HCT116 (cell line): ENCODE measurements around the gene XRCC2. TPM values are rescaled to one million over a fixed set of nuclear protein-coding genes. Genes with fewer than 3 reads are reported as not detected.

Source experiments
- ATAC-seq: fragments of 200-7000 bp; cut with Tn5 transposase; 2 replicates; pipeline ENCODE4 v1.9.1; 2020; ENCODE audit warnings: mild to moderate bottlenecking, moderate library complexity
- BruUV-seq: library from RNA; stranded (reverse); fragments of 400-500 nt; replicated peaks from 2 replicates; lab custom pipeline; 2021; lab: Mats Ljungman, UMichigan
- CTCF ChIA-PET: fragments of 300-600 bp; sonication (Branson Sonifier 250); formaldehyde crosslinking; loops from one replicate; lab custom pipeline; 2021; ENCODE audit warnings: antibody characterized with exemption; lab: Charles Lee
- POLR2A ChIA-PET: fragments of 300-600, 350-600 bp; sonication (Branson Sonifier 250); formaldehyde crosslinking; loops from one replicate; lab custom pipeline; 2021; ENCODE audit warnings: antibody characterized with exemption; lab: Charles Lee
- RAD21 ChIA-PET, 2 experiments: fragments of 300-600 bp; sonication (Branson Sonifier 250); formaldehyde crosslinking; loops; one replicate each; lab custom pipeline; 2023; ENCODE audit warnings: low total read pairs in 2 of 2; ENCODE audit not compliant: uncharacterized antibody in 2 of 2, unreplicated experiment in 2 of 2, low non-redundant PET in 1 of 2; lab: Charles Lee
- DNase-seq: peaks from one replicate; pipeline ENCODE4 v3.0.0-alpha.2; 2010; ENCODE audit warnings: low read depth, low spot score
- H2AFZ ChIP-seq: fragments of 200-600 bp; shearing (Covaris generic), sonication (generic); 2 replicates; pipeline ENCODE4 v1.6.1; 2017; ENCODE audit warnings: low read depth, mixed run types, mixed read lengths, antibody characterized with exemption, low read length; ENCODE audit not compliant: poor library complexity, severe bottlenecking
- H3K27ac ChIP-seq: 2 replicates; pipeline ENCODE4 v1.5.1; 2012; ENCODE audit warnings: low read depth, low read length
- H3K27me3 ChIP-seq: fragments of 200-600 bp; sonication (generic); 2 replicates; pipeline ENCODE4 v1.6.1; 2016; ENCODE audit warnings: mixed run types, low read length, mixed read lengths; ENCODE audit not compliant: insufficient read depth
- H3K36me3 ChIP-seq, 2 experiments: fragments of 200-500 bp in 1 of 2; fragments of 200-600 bp in 1 of 2; sonication (Bioruptor generic) in 1 of 2; sonication (generic) in 1 of 2; 2 replicates each; pipeline versions ENCODE4 v1.5.1 to v1.6.1; 2014 to 2016; ENCODE audit warnings: low read length in 2 of 2, inconsistent platforms in 1 of 2, mixed read lengths in 1 of 2, mixed run types in 1 of 2; ENCODE audit not compliant: insufficient read depth in 2 of 2, control insufficient read depth in 1 of 2
- H3K4me1 ChIP-seq, 2 experiments: fragments of 200-600 bp in 1 of 2; sonication (generic) in 1 of 2; 2 replicates each; pipeline versions ENCODE4 v1.5.1 to v1.6.1; 2012 to 2017; ENCODE audit warnings: low read length in 2 of 2, inconsistent platforms in 1 of 2, mild to moderate bottlenecking in 1 of 2, mixed read lengths in 1 of 2, mixed run types in 1 of 2, moderate library complexity in 1 of 2; ENCODE audit not compliant: insufficient read depth in 2 of 2, control insufficient read depth in 1 of 2
- H3K4me2 ChIP-seq: fragments of 200-600 bp; sonication (generic); 2 replicates; pipeline ENCODE4 v1.6.1; 2017; ENCODE audit warnings: mixed run types, low read length, mixed read lengths
- H3K4me3 ChIP-seq, 2 experiments: fragments of 200-600 bp in 1 of 2; sonication (generic) in 1 of 2; replicated peaks in 1 of 2; 2 replicates each; pipeline ENCODE4 v1.5.1; 2011 to 2016; ENCODE audit warnings: low read length in 2 of 2, control low read depth in 1 of 2, low read depth in 1 of 2, mild to moderate bottlenecking in 1 of 2, mixed read lengths in 1 of 2, mixed run types in 1 of 2
- H3K79me2 ChIP-seq: fragments of 200-600 bp; sonication (generic); 2 replicates; pipeline ENCODE4 v1.6.1; 2017; ENCODE audit warnings: mild to moderate bottlenecking, mixed run types, low read length, moderate library complexity, mixed read lengths; ENCODE audit not compliant: insufficient read depth
- H3K9ac ChIP-seq: fragments of 200-600 bp; sonication (generic); 2 replicates; pipeline ENCODE4 v1.6.1; 2016; ENCODE audit warnings: low read length, mixed read lengths
- H3K9me2 ChIP-seq: fragments of 200-600 bp; sonication (generic), shearing (Covaris generic); 2 replicates; pipeline ENCODE4 v1.6.1; 2017; ENCODE audit warnings: mixed run types, mild to moderate bottlenecking, moderate library complexity; ENCODE audit not compliant: insufficient read depth
- H3K9me3 ChIP-seq, 2 experiments: fragments of 200-500 bp in 1 of 2; fragments of 200-600 bp in 1 of 2; sonication (Bioruptor generic) in 1 of 2; sonication (generic) in 1 of 2; 2 replicates each; pipeline ENCODE4 v1.6.1; 2014 to 2017; ENCODE audit warnings: low read length in 2 of 2, mixed read lengths in 2 of 2, inconsistent platforms in 1 of 2, low read depth in 1 of 2, mild to moderate bottlenecking in 1 of 2, mixed run types in 1 of 2, moderate library complexity in 1 of 2; ENCODE audit not compliant: control insufficient read depth in 1 of 2, insufficient read depth in 1 of 2
- H4K20me1 ChIP-seq: fragments of 200-600 bp; sonication (generic), shearing (Covaris generic); 2 replicates; pipeline ENCODE4 v1.6.1; 2017; ENCODE audit warnings: mixed run types, mild to moderate bottlenecking, moderate library complexity; ENCODE audit not compliant: insufficient read depth
- ATF3 ChIP-seq: IDR thresholded peaks from 2 replicates; pipeline ENCODE4 v1.6.1; 2012
- CTCF ChIP-seq, 3 experiments: fragments of 200-600 bp in 1 of 3; sonication (generic) in 1 of 3; IDR thresholded peaks in 2 of 3; conservative IDR thresholded peaks in 1 of 3; 2 replicates each; pipeline ENCODE4 v1.5.1; 2012 to 2017; ENCODE audit warnings: low read depth in 2 of 3, low read length in 2 of 3, antibody characterized with exemption in 1 of 3, borderline replicate concordance in 1 of 3, control low read depth in 1 of 3, mild to moderate bottlenecking in 1 of 3, mixed read lengths in 1 of 3, mixed run types in 1 of 3, moderate library complexity in 1 of 3; ENCODE audit not compliant: insufficient read depth in 1 of 3
- EGR1 ChIP-seq: IDR thresholded peaks from 2 replicates; pipeline ENCODE4 v1.6.1; 2012; ENCODE audit warnings: low read depth
- ELF1 ChIP-seq: IDR thresholded peaks from 2 replicates; pipeline ENCODE4 v1.6.1; 2012; ENCODE audit warnings: low read depth, borderline replicate concordance
- EZH2 ChIP-seq: fragments of 200-600 bp; sonication (generic); IDR thresholded peaks from 2 replicates; pipeline ENCODE4 v1.6.1; 2017; ENCODE audit warnings: antibody characterized with exemption, mixed run types
- POLR2A ChIP-seq: IDR thresholded peaks from 2 replicates; pipeline ENCODE4 v1.7.0; 2011; ENCODE audit warnings: borderline replicate concordance; ENCODE audit not compliant: insufficient read depth, insufficient read length; ENCODE audit errors: extremely low read depth
- POLR2AphosphoS5 ChIP-seq: IDR thresholded peaks from 2 replicates; pipeline ENCODE4 v1.6.1; 2011; ENCODE audit warnings: mild to moderate bottlenecking, low read depth, low read length, moderate library complexity
- TCF7L2 ChIP-seq: IDR thresholded peaks from 2 replicates; pipeline ENCODE4 v1.7.0; 2011; ENCODE audit warnings: borderline replicate concordance, inconsistent platforms; ENCODE audit not compliant: insufficient read depth, insufficient read length; ENCODE audit errors: extremely low read depth
- YY1 ChIP-seq: IDR thresholded peaks from 2 replicates; pipeline ENCODE4 v1.6.1; 2011; ENCODE audit warnings: low read length, low read depth, moderate library complexity, mild to moderate bottlenecking; ENCODE audit not compliant: insufficient replicate concordance; ENCODE audit errors: extremely low read depth
- ZFX ChIP-seq: fragments of 450-650 bp; IDR thresholded peaks from 2 replicates; pipeline ENCODE4 v1.6.1; 2017
- ZNF274 ChIP-seq: fragments of 200-500 bp; sonication (Bioruptor generic); IDR thresholded peaks from 2 replicates; pipeline ENCODE4 v1.6.1; 2014; ENCODE audit warnings: mild to moderate bottlenecking, low read depth, low read length, inconsistent platforms
- intact Hi-C: fragments of 100-400 bp; cut with micrococcal nuclease; formaldehyde crosslinking; loops from 2 replicates; pipeline ENCODE4 v1.10.0; 2022
- total RNA-seq: library from RNA; stranded (reverse); gene quantifications from one replicate; pipeline ENCODE4 v1.2.1, GENCODE V29; 2021; ENCODE audit not compliant: unreplicated experiment
- TF ChIP-seq, protein P1 (sequence below): IDR thresholded peaks from 2 replicates; pipeline ENCODE4 v1.6.1; 2012; ENCODE audit warnings: low read depth
- TF ChIP-seq, protein P2 (sequence below): IDR thresholded peaks from 2 replicates; pipeline ENCODE4 v1.6.1; 2012

Gene XRCC2
- total RNA-seq, 1 experiment from 2014 or later, result 14.8 TPM

GRCh38 chr7:152666078-152666477 lies 9.9 kb downstream of the XRCC2 start:
- no peak for ATAC-seq
- Histone ChIP-seq H2AFZ (no peak overlapping the region), H3K9me2 (no peaks in the 10 kb centered on the region), H3K4me1 (no peaks in the 10 kb centered on the region), H3K27ac (no peak overlapping the region), H3K9me3 (no peaks in the 10 kb centered on the region), H3K27me3 (no peaks in the 10 kb centered on the region), H3K36me3 (peaks cover 4 to 19% of the 10 kb centered on the region in 2 experiments; a peak in 2 of 4 replicates), H3K9ac (no peak overlapping the region), H3K4me3 (no peak overlapping the region), H3K4me2 (no peak overlapping the region), H4K20me1 (peaks cover 9% of the 10 kb centered on the region; the same call in 1 of the 2 replicates), H3K79me2 (peaks cover 98% of the 10 kb centered on the region)
- intact Hi-C loops, result no loop called here
- RAD21 ChIA-PET, result no interaction called here
- POLR2A ChIA-PET, result no interaction called here
- CTCF ChIA-PET, result no interaction called here
- DNase-seq, result no peak
- no TSS peak for BruUV-seq
- TF ChIP-seq ZNF274 (no peak), EZH2 (no peak), EGR1 (no peak)
- TF ChIP-seq, protein P1, sequence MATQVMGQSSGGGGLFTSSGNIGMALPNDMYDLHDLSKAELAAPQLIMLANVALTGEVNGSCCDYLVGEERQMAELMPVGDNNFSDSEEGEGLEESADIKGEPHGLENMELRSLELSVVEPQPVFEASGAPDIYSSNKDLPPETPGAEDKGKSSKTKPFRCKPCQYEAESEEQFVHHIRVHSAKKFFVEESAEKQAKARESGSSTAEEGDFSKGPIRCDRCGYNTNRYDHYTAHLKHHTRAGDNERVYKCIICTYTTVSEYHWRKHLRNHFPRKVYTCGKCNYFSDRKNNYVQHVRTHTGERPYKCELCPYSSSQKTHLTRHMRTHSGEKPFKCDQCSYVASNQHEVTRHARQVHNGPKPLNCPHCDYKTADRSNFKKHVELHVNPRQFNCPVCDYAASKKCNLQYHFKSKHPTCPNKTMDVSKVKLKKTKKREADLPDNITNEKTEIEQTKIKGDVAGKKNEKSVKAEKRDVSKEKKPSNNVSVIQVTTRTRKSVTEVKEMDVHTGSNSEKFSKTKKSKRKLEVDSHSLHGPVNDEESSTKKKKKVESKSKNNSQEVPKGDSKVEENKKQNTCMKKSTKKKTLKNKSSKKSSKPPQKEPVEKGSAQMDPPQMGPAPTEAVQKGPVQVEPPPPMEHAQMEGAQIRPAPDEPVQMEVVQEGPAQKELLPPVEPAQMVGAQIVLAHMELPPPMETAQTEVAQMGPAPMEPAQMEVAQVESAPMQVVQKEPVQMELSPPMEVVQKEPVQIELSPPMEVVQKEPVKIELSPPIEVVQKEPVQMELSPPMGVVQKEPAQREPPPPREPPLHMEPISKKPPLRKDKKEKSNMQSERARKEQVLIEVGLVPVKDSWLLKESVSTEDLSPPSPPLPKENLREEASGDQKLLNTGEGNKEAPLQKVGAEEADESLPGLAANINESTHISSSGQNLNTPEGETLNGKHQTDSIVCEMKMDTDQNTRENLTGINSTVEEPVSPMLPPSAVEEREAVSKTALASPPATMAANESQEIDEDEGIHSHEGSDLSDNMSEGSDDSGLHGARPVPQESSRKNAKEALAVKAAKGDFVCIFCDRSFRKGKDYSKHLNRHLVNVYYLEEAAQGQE, result no peak

GRCh38 chr7:152664636-152665035 lies 11.3 kb downstream of the XRCC2 start:
- Histone ChIP-seq H2AFZ (no peak overlapping the region), H3K9me2 (no peaks in the 10 kb centered on the region), H3K27ac (no peak overlapping the region), H3K27me3 (no peaks in the 10 kb centered on the region), H3K4me3 (no peak overlapping the region), H3K9me3 (no peaks in the 10 kb centered on the region), H3K4me1 (no peaks in the 10 kb centered on the region), H3K36me3 (peaks cover 7 to 22% of the 10 kb centered on the region in 2 experiments; a peak in 2 of 4 replicates), H3K4me2 (no peak overlapping the region), H3K79me2 (peaks cover 98% of the 10 kb centered on the region), H3K9ac (no peak overlapping the region), H4K20me1 (peaks cover 16% of the 10 kb centered on the region; the same call in 1 of the 2 replicates)
- BruUV-seq, result no TSS peak
- ATAC-seq (no peak), DNase-seq (no peak)
- RAD21 ChIA-PET, result no interaction called here
- intact Hi-C loops, result no loop called here
- POLR2A ChIA-PET, result no interaction called here
- CTCF ChIA-PET, result no interaction called here
- TF ChIP-seq, protein P2, sequence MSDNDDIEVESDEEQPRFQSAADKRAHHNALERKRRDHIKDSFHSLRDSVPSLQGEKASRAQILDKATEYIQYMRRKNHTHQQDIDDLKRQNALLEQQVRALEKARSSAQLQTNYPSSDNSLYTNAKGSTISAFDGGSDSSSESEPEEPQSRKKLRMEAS, result no peak
- TF ChIP-seq CTCF (IDR thresholded peaks at IDR 0.05 in 2 of 3, conservative IDR thresholded peaks at IDR 0.05 in 1 of 3; ENCODE audit: borderline replicate concordance in 1 of 3, insufficient read depth in 1 of 3, low read depth in 2 of 3, low read length in 2 of 3), result no peak
- no peak for TF ChIP-seq YY1
- no peak for TF ChIP-seq ZFX
- no peak for TF ChIP-seq ELF1
- no peak for TF ChIP-seq EGR1
- no peak for TF ChIP-seq TCF7L2
- no peak for TF ChIP-seq ATF3
- no peak for TF ChIP-seq POLR2AphosphoS5
- TF ChIP-seq POLR2A, result no peak
